ENCODE data around the gene SPIN1.

The SPIN1 gene

DNA sequence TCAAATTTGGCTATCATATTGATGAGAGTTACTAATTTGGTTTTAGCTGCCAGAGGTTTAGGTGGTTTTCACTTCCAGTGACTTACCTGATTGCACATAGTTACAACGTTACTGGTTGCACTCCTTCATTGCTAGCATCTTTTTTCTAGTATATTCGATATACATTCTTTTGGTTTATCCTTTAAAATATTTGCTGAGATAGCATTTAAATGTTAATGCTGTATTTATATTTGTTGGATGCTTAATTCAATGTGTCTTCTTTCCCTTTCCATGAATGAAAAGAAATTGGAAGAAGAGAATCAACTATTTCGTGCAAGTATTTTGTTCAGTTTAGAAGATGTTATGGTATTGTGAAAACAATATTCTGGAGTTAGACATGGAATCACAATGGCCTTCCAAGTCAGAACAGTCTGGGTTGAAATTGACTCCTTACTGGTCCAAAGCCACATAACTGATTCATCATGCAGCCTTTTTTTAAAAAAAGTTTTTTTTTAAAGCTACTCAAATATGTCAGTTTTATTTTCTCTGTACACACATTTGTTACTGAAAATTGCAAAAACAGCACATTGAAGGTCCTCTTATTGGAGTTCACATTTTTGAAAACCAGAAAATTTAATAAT, 2.2 kb downstream of the SPIN1 start:
- DNase-seq, result no peak

DNA sequence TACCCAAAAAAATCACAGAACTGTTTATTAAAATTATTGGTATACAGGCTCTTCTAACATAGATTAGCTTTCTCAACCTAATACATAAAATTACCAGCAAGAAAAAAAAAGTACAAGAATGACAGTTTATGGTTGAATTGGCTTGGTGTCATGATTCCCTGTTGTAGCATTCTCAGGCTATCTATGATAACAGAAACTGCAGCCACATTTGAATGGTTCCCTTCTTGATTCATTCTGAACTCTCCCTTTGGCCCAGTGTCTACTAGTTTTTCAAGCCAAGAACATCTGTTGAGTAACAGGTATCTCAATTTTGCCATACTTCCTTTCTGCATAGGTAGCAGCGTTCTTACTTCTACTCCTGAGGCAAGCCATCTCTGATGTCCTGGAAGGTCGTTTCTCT, 3.0 kb downstream of the SPIN1 start:
- DNase-seq, result no peak

DNA sequence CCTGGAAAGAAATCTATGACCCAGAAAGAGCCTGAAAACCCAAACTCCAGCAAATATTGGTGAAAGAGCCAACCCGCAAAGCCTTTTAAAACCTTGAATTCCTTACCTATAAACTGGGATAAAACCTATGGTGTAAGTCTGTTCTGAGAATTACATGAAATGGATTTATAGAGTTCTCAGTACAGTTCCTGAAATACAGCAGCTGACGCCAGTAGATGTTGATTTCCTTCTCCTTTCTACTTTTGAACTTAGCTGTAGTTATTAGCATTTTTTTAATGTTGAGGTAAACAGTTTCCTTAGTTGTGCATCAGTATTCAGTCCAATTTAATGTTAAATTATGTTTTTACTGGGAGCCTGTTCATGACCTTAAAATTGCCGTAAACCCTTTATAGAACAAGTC, 3.7 kb downstream of the SPIN1 start:
- DNase-seq, result no peak

DNA sequence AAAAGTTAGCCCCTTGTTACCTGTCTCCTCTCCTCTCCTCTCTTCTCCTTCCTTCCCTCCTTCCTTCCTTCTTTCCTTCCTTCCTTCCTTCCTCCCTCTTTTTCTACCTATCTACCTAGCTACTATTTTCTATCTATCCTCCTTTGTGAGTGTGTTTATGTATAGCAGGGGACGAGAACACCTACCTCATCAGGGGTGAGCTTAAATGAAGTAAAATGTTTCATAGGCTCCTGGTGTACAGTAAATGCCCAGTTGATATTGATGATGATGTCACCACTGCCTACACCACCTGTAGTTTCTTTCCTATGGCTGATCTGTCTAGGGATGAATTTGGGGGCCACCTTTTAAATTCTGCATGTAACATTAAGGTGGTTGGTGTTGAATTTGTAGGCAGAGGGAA, 4.3 kb downstream of the SPIN1 start:
- no peak for DNase-seq

DNA sequence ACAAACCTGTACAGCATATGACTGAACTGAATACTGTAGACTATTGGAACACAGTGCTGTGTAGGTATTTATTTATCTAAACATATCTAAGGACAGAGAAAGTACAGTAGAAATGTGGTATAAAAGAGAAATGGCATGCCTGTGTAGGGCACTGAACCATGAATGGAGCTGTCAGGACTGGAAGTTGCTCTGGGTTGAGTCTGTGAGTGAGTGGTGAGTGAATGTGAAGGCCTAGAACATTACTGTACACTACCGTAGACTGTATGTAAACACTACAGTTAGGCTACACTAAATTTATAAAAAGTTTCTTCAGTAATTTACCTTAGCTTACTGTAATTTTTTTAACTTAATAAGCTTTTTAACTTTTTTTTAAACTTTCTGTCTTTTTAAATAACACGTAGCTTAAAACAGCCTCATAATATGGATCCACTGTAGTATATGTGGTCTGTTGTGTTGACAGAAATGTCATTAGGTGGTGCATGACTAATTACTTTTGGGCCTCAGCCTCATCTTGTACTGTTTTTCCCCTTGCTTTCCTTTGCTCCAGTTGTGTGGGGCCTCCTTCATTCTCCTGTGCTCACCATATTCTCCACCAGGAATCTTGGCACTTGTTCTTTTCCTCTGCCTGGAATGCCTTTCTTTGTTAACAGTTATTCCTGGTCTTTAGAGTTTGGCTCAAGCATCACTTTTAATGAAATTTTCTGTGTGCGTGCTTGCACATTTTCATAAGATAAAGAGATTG, 8.8 kb downstream of the SPIN1 start:
- DNase-seq, result no peak

DNA sequence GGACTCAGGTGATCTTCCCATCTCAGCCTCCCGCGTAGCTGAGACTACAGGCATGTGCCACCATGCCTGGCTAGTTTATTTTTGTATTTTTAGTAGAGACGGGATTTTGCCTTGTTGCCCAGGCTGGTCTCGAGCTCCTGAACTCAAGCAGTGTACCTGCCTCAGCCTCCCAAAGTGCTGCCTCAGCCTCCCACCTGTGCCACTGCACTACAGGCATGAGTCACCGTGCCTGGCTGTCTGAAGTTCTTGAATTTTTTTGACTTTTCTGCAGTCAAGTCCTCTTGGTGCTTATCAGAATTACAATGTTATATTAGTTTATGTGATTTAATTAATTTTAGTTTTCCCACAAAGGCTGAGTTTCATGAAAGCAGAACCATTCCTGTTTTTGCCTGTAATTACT, 9.8 kb downstream of the SPIN1 start:
- DNase-seq, result no peak

DNA sequence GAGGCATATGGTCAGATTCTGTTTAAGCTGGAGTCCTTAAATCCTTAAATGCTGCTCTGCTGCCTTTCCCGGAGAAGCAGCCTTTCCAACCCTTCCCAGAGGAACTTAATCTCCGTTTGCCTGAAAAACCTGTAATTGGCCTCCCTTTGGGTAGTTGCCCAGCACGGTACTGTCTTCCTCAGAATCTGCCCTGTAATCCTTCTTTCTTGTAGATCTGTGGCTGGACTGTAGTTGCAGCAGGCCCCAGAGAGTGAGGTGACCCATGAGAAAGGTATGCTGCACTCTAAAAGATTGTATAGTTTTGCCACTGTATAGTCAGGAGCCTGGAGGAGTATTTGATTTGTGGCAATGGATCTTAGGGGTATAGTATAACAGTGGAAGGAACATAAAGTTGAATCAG, 11.7 kb downstream of the SPIN1 start:
- DNase-seq, result peak; percentile 94

DNA sequence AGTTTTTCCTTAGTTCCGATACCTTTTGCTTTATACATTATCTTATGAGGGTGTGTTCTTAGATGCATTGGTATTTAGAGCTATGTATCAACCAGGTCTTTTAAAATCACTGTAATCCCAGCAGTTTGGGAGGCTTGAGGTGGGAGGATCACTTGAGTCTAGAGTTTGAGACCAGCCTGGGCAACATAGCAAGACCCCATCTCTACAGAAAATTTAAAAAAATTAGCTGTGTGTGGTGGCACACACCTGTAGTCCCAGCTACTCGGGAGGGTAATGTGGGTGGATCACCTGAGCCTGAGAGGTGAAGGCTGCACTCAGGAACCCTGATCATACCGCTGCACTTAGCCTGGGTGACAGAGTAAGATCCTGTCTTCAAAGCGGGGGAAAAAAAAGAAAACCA, 15.1 kb downstream of the SPIN1 start:
- DNase-seq, result no peak

DNA sequence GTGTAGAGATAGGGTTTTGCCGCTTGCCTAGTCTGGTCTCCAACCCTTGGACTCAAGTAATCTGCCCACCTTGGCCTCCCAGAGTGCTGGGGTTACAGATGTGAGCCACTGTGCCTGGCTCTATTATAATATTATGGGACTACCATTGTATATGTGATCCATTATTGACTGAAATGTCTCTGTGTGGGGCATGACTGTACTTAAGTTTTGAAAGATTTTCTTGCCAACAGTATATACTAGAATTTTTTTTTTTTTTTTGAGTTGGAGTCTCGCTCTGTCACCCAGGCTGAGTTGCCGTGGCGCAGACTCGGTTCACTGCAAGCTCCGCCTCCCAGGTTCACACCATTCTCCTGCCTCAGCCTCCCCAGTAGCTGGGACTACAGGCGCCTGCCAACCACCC, 17.8 kb downstream of the SPIN1 start:
- DNase-seq, result no peak

DNA sequence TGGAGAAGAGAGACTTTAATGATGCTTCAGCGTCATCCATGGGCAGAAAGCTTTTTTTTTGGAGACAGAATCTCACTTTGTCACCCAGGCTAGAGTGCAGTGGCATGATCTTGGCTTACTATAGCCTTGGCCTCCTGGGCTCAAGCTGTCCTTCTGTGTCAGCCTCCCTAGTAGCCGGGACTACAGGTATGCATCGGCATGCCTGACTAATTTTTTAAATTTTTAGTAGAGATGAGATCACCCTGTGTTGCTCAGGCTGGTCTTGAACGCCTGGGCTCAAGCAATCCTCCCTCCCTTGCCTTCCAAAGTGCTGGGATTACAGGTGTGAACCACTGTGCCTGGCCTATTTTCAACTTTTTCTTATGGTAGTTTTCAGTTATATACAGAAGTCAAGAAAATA, 23.2 kb downstream of the SPIN1 start:
- no peak for DNase-seq

DNA sequence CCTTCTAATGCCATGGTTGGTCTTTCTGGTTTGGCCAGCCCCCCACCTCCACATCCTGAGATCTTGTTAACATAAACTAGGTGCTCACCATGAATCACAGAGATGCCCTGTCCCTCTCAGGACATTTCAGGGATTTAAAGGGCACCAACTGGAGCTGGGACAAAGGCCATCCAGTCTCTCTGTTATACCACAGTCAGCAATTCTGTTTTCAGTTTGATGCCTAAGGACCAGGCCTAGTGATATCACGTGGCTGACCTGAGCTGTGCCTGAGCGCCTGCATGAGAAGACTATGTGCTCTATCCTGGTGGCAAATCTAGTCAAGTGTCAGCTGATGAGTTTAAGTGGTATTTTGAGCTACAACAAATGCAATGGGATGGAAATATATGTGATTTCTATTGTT, 26.1 kb downstream of the SPIN1 start:
- no peak for DNase-seq

DNA sequence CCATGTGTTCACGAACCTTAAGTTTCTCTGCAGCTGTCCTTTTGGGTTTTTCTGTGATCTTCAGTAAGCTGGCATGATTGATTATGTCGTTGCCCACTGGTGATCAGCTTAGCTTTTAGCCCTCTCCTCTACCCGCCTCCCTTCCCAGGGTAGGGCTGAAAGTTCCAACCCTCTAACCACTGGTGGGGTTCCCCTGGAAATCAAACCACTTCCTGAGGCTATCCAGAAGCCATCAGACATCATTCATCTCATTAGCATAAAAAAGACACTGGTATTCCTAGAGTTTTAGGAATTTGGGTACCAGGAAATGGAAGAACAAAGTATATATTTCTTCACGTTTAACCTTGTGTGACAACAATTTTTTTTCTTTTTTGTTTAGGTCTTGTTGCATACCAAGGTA, 29.8 kb downstream of the SPIN1 start:
- DNase-seq, result no peak

DNA sequence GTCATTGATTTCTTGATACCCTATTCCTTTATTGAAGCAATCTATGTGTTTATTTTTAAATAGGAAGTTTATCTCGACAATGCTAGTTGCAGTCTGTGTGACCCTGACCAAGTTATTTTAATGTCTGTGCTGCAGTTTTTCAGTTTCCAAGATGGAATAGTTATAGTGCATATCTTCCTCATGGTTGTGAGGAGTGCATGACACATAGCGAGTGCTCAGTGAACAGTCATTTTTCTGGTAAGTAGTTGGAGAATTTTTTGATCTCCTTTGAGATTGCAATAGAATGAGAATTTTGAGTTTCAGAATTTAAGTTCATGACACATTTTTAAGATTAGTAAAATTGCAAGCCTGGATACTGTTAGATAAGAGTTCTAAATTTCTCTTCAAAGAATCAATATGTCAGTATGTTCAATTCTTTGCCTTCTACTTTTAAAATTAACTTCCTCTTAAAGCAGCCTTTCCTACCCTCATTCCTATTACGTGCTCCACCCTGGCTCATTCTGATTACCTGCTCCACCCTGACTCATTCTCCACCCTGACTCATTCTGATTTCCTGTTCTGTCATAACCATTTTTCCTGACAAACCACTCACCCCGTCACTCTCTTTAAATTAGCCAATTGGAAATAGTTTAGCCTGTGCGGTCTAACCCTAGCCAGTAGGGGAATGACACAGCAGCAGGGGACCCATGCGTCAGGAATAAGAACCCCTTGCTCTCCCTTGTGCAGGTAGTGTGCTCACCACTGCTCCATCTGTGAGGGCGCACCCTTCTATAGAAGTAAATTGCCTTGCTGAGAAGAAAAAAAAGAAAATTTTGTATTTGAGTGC, 30.7 kb downstream of the SPIN1 start:
- peak; percentile 59 for DNase-seq

DNA sequence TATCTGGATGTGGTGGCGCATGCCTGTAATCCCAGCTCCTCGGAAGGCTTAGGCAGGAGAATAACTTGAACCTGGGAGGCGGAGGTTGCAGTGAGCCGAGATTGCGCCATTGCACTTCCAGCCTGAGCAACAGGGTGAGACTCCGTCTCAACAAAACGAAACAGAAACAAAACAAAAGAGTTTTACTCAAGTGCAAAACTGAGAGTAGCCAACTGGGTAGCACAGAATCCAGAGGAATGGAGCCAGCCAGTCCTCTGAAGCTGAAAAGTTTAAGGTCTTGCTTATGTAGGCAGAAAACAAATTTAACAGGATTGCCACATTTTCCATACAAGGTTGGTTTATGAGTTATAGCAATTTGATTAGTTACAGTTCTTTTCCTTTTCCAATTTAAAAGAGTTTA, 32.0 kb downstream of the SPIN1 start:
- no peak for DNase-seq

DNA sequence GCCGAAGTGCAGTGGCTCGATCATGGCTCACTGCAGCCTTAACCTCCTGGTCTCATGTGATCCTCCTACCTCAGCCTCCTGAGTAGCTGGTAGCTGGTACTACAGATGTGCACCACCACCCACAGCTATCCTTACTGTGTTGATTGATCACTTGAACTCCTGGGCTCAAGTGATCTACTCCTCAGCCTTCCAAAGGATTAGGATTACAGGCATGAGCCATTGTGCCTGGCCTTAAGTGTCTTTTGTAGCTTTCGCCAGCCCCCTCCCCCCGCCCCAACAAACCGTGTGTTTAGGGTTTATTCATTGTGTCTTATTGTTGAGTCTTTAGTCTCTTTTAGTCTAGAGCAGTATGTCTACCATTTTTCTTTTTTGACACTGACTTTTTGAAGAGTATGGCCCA, 33.1 kb downstream of the SPIN1 start:
- DNase-seq, result no peak

DNA sequence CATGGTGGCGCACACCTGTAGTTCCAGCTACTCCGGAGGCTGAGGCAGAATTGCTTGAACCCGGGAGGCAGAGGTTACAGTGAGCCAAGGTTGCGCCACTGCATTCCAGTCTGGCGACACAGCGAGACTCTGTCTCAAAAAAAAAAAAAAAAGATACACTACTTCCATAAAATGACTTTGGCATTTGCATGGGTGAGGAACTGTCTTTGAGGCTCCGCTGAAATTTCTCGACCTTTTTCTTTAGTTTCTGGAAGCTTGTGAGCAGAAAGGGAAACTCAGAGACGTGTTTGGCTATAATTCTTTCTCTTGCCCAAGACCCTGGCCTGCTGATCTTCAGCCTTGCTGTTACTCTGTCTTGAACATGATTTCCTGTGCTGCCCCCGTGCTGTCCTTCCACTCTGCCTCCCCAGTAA, 37.3 kb downstream of the SPIN1 start:
- no peak for DNase-seq

DNA sequence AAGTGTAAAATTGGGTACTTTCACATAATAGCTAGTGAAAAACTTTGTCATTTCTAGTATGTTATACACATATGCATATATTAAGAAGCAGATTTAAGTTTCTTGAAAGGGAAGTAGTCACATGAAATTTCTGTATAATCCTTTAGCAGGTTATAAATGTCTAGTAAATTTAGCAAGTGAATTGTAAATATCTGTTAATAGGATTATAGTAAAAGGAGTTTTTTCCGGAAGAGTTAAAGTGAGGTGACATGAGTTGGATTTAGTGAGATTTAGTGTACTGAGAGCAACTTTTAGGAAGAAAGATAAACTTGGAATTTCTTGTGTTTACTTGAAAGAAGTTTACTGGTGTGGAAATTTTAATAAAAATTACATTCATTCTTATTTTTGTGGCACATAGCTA, 38.4 kb downstream of the SPIN1 start:
- no peak for DNase-seq

DNA sequence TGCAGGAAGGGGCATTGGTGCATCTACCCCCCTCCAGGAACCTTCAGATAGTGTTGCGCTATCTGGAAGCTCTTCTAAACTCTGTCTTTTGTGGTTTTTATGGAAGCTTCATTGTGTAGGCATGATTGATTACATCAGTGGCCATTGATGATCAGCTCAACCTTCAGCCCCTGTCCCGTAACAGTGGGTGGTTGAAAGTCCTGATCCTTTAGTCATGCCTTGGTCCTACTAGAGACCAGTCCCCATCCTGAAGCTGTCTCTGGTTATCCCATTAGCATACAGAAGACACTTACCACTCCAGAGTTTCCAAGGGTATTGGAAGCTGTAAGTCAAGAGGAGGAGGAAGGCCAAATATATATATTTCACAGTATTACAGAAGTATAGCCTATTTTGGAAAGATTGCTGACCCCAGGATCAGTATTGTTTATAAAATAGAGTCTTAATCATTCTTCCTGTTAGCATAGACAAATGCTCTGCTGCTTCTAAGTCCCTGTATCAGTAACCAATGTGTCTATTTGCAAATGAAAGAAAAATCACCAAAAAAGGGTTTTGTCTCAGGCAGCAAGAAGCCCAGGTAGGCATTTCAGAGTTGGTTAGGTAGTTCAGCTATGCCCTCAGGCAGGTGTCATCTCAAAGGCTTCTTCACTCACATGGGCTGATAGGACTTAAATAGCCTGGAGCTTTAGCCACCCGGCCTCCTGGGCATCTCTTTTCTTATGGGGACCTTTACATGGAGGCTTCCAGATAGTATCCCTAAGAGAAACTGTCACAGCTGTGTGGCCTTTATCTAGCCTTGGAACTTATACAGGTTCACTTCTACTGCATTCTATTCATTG, 41.6 kb downstream of the SPIN1 start:
- DNase-seq, result no peak

DNA sequence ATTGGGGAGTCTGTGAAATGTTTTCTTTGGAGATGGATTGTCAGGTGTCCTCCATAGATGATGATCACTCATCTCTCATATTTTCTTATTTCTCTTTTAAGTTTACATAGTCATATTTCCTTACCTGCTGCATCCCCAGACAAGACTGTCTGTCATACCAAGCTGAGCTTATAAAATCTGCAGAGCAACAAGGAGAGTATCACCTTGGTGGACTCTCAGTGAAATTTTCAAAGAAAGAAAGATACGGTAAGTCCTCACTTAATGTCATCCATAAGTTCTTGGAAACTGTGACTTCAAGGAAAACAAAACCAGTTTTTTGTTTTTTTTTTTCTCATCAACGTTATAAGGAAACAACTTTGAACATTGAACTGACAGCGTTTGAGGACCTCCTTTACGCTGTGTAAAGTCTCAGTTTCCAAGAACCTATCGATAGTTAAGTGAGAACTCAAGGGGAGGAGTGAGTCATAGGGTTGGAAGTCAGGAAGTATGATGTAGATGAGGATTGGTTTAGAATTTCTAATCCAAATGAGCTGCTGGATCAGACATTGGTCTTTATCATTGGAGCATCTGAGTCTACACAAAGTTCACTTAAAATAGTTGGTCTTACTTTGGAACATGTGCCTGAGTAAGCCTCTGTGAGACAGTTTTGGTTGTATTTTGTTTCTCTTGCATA, 45.5 kb downstream of the SPIN1 start:
- peak; percentile 27 for DNase-seq

DNA sequence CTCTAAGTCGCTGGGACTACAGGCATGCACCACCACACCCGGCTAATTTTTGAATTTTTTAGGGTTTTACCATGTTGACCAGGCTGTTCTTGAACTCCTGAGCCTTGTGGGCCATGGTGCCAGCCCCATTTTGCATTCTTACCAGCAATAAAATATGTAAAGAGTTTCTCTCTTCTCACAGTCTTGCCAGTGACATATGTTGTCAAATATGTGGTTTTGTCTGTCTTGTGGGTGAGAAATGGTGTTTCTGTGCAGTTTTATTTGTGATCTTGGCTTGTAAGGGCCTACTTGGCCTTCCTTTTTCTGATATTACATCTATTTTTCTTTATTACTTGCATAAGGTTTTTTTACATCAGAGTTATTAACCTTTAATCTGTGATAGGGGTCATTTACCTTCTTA, 47.1 kb downstream of the SPIN1 start:
- DNase-seq, result no peak

DNA sequence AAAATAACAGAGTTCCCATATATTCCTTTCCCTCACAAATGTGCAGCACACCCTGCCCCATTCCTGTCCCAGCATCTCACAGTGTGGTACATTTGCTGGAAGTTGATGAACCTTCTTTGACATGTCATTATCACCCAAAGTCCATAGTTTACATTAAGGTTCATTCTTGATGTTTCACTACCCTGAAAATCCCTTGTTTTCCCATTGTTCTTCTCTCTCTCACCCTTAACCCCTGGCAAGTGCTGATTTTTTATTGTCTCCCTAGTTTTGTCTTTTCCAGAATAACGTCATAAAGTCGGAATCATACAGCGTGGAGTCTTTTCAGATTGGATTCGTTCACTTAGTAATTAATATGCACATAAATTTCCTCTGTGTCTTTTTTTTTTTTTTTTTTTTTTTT, 48.1 kb downstream of the SPIN1 start:
- DNase-seq, result no peak
